HG03025 (cell line): Measurements from ENCODE around the gene FBXO10.

Experiments
- ATAC-seq: cut with Tn5 transposase; IDR thresholded peaks from one replicate; pipeline ENCODE4 v1.9.1; 2021; ENCODE audit warnings: mild to moderate bottlenecking, moderate library complexity; ENCODE audit not compliant: unreplicated experiment, low FRiP score

FBXO10 gene

DNA sequence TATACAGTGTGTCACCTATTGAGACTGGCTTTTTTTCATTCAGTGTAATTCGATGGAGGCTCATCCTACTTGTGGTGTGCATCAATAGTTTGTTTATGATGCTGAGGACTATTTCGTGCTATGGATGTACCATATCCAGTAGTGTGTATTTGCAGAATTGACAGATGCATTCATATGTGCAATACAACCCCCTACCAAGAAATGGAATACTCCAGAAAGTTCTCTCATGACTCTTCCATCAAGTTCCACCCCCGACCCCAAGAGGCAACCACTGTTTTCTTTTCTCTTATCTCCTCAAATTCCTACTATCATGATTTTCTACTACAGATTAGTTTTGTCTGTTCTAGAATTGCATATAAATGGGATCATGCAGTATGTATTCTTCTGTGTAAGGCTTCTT is 21.9 kb downstream of the FBXO10 start:
- ATAC-seq = no peak

DNA sequence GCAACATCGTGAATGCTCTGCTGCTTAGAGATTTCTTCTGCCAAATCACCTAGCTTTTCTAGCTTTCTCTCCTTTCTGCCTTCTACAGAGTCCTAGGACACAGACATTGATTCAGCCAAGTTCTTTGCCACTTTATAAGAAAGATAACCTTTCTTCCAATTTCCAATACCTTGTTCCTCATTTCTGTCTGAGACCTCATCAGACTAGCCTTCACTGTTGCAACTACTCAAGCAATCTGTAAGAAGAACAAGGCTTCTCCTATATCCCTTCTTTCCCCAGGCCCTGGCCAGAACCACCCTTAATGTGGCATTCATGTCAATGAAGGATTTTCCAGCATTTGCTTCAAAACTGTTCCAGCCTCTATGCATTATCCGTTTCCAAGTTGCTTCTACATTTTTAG is 24.3 kb downstream of the FBXO10 start:
- ATAC-seq = no peak

DNA sequence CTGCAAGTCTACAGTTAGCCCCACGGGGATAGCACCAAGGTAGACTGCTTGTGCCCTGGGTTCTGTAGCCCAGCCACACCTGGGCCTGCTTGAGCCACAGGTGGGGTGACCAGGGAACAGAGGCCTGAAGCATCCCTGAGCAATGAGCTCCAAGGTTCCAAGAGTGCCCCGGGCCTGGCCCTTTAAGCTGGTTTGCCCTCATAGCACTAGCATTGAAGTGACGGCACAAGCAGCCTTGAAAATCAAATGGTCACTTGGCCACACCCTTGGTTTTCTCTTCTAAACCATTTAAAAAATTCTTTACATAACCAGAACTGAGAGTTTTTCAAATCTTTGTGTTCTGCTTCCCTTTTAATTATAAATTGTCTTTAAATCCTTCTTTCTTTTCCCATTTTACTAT is 24.7 kb downstream of the FBXO10 start:
- no peak for ATAC-seq

DNA sequence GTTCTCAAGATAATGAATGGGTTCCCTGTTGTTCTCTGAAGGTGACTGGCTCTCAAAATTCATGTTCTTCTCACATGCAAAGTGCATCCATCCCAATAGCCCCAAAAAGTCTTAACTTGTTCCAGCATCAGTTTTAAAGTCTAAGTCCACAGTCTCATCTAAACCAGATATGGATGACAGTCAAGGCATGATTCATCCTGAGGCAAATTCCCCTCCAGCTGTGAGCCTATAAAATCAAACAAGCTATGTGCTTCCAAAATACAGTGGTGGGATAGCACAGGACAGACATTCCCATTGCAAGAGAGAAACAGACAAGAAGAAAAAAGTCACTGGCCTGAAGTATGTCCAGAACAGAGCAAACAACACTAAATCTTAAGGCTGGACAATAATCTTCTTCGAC is 25.4 kb downstream of the FBXO10 start:
- no peak for ATAC-seq

DNA sequence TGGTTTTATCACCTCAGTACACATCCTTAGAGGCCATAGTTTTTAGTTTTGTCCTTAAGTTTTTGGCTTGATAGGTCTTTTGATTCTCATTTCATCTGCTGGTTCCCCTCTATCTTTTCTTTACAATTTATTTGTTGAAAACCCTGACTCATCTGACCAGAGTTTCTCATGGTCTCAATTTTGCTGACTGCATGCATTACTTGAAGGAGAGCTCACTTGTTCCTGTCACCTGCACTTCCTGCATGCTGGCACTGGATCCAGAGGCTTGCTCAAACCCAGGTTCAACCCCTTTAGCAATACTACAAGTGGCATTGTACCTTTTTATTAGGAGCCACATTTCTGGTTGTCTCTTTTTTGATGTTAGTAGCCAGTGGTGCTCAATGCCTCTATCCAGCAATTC is 26.7 kb downstream of the FBXO10 start:
- no peak for ATAC-seq

DNA sequence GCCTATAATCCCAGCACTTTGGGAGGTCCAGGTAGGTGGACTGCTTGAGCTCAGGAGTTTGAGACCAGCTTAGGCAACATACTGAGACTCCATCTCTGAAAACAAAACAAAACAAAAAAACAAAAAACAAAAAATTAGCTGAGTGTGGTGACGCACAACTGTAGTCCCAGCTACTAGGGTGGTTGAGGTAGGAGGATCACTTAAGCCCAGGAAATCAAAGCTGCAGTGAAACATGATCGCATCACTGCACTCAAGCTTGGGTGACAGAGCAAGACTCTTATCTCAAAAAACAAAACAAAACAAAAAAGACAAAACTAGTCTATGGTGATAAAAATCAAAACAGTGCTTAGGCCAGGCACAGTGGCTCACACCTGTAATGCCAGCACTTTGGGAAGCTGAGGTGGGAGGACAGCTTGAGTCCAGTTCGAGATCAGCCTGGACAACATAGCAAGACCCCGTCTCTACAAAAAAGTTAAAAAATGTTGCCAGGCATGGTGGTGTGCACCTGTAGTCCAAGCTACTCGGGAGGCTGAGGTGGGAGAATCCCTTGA is 28.8 kb downstream of the FBXO10 start:
- ATAC-seq = no peak

DNA sequence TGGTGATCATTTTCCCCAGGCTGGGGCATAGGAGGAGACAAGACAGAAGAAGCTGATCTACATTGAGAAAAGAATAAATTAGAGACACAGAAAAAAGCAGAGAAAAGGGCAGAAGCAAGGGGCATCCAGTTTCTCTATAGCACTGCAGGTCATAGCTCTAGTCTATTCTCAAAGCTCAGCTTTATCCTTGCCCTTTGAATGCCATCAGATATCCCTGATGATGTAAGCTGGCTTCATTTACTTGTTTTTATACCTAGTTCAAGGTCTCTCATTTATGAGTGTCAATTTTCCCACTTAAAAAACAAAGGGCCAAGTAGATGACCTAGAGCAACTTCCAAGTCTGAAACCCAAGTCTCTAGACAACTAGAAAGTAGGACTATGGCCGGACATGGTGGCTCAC is 32.7 kb downstream of the FBXO10 start:
- no peak for ATAC-seq

DNA sequence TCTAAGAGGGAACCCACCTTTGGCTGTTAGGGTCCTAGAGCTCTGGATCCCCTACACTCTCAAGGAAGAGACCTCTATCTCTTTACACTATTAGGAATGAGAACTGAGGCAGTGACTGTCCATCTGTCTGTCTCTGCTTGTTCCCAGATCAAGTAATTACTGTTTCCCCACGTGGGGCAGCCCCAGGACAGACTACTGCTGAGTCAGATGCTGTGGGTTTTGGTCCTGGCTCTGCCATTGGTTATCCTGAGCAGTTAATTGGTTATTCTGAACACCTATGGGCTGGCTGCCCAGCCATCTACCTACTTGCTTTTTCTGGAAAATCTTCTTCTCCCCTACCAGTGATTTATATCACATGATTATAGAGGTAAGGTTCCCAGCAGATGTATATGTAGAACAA is 33.3 kb downstream of the FBXO10 start:
- ATAC-seq = no peak

DNA sequence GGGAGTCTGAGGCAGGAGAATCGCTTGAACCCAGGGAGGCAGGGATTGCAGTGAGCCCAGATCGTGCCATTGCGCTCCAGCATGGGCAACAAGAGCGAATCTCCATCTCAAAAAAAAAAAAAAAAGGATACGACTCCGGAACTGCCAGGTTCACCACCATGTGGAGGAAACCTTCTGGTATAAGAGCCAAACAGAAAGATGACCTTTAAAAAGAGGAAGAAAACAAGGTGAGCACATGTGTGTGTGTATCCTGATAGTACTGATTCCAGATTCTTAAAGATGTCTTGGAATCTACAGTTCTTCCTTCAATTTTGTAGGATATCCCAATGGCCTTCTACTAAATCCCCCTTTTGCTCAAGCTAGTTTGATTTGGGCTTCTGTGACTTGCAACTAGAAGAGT is 33.7 kb downstream of the FBXO10 start:
- no peak for ATAC-seq

DNA sequence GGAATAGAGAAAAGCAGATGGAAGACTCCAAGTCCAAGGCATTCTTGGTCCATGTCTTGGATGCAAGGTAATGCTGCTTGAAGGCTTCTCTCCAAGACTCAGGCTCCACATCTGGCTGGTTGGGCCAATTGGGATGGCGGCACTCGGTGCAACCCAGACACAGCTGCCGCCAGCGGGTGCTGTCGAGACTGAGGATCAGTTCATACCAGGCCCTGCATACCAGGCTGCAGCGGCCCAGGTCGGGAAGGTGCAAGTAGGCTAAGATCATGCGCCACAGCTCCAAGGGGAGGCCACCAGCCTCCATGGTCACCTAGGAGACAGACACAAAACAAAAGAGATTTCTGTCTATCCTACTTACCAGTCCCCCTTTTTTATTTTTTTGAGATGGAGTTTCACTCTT is 34.7 kb downstream of the FBXO10 start:
- no peak for ATAC-seq

DNA sequence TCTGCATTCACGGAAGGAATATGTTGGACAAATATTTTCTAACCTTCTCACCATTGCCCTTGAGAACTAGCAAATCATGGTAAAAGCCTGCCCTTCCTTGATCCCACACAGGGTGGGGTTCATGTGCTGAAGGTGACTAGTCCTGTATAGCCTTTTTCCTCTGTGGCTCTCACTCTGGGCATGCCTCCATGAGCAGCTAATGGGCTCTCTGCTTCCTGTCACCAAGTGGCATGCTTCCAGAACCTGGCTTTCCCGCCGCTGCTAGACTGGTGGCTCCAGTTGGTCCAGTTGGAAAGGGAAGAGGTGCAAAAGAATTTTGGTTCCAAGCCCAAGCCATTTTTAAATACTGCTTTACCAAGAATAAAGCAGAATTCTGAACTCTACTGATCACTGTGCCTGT is 35.5 kb downstream of the FBXO10 start:
- no peak for ATAC-seq

DNA sequence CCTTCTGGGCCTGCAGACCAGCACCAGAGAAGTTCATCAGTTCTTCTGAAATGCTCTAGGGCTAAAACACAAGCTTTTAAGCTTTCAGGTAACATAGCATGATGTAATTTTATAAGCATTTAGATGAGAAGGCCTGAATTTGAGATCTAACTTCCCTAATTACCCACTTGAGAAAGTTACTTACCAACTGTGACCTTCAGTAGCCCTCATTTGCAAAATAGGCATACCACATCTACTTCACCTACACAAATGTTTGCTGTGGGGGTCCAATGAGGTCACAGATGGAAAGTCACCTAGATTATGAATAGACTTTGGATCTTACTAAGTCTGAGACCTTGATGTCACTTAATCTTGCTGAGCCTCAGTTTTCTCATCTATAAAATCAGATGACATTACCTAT is 36.5 kb downstream of the FBXO10 start:
- no peak for ATAC-seq

DNA sequence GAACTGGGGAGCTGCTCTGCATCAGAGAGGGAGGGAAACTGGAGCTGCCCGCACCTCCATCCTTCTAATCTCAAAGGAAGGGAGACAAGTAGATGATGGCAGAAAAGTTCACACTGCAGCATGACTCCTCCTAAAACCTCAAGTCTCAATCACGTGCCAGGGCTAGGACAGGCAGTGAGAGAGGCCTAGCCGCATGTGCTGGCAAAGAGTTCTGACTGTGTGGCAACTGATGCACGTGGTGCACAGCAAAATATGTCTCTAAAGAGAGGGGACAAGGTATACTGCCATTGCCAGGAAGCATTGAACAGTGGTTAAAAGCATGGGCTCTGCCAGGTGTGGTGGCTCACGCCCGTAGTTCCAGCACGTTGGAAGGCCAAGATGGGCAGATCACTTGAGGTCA is 38.1 kb downstream of the FBXO10 start:
- no peak for ATAC-seq

DNA sequence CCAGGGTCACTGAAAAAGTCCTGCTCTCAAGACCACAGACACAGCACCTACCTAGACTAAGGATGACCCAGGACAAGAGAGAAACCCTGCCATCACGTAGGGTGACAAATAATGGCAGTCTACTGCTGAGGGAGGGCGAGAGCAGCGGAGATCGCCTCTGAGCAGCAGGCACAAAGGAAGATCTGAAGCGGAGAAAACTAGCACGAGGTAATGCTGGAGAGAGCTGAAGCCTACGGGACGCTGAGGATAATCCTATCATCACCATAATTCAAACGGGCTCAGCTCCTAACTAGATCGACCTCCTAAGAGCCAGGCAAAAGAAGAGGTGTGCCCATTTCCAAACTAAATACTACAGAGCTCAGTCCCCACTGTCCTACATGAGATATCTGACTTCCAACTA is 41.3 kb downstream of the FBXO10 start:
- ATAC-seq = no peak

DNA sequence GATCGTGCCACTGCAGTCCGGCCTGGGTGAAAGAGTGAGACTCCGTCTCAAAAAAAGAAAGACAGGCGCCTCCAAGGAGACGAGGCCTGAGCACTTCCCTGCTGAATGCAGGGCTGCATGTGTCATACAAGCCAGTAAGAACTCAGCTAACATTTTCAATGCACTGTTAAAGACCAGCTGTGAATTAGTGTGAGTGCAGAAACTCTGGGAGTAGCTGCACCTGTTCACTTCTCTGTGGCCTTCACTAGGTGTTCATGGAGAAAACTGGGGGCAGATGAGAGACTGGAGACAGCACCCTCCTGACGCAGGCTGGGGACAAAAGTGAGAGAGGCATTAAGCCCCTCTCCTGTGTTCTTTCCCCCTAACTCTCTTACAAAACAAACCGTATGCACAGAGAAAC is 41.8 kb downstream of the FBXO10 start:
- no peak for ATAC-seq

DNA sequence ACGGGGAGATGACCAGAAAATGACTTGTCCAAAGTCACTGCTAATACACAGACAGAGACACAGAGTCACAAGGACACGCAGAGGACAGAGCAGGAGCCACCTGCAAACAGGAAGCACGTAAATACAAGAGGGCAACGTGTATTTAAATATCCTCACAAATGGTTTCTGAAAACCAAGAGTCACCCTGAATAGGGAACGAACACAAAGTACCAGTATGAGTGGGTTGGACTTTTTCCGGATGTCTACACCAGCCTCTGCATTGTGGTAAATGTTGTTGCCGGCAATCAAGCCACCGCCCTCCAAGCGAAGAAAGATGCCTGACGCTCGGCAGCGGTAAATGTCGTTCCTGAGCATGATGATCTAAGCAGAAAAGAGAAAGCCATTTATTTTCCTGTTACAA is 44.5 kb downstream of the FBXO10 start:
- ATAC-seq = no peak

DNA sequence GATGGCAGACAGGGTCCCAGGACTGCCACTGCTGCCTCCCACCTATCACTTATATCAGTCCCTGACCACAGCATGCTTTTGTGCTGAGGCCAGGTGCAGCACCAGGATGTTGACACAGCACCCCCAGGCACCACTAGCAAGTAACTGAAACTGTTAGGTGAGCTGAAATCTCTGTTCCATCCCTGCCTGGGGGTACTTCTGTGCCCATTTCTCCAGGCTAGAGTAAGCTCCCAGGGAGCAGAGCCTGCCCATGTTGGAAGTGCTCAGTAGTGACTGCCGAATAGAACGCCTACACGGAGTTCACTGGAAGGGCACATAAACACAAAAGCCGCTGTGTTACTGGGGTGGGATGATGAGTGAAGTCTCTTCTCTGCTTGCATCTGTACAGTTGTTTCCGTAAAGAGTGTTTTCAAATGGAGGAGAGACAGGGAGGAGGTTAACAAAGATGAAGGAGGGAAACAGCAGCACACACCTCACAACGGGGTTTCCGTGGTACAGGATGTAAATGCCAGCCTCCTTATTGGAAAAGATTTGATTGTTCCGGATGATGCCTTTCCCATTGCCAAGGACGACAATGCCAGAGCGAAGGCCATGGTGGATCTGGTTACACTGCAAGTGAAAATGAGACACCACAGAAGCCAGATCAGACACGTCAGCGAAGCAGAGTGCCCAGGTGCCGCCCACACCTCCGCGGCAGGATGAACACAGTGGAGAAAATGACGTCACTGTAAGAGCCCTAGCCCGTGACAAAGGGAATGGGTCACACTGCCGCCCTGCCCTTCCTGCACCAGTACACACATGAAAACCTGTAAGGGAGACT is 47.3 kb downstream of the FBXO10 start:
- no peak for ATAC-seq

DNA sequence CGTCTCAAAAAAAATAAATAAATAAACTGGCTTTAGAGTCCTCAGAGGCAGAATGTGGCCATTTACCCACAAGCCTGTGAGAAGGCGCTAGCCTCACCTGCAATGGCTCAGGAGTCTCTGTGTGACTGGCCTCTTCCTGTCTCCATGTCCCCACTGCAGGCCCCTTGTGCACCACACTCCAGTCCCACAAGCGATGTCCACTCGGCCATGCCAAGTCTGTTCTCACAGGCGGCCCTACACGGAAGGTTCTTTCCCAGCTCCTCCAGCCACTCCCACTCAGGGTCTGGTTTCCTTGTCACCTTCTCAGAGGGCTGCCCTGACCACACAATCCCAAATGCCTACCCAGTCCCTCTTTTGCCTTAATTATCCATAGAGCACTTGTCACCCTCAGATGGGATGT is 52.3 kb downstream of the FBXO10 start:
- no peak for ATAC-seq

DNA sequence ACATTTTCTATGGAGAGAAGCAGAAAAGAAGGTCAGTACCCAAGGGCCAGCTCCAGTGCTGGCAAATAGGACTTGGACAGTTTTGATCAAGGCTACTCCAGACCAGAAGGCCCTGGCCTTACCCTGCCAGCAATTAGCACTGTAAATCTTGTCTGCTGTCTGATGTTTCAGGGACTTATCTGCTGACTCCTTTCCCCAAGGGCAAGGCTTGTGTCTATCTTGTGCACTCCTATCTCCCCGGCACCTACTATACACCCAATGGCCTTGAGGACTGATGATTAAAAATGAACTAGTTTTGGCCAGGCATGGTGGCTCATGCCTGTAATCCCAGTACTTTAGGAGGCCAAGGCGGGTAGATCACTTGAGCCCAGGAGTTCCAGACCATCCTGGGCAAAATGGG is 53.2 kb downstream of the FBXO10 start:
- ATAC-seq = no peak

DNA sequence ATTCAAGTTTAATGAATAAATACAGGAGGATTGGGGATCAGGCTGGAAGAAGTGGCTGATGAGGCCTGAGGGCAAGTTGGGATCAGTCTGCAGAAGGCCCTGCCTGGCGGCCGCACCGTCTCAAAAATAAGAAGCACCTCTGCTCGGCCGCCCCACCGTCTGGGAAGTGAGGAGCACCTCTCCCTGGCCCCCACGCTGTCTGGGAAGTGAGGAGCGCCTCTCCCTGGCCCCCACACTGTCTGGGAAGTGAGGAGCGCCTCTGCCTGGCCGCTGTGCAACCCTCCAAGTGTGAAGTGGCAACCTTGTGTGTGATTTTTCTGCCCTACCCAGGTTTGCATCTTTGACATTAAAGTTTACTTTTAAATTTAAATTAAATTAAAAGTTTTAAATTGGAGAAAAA is 55.1 kb downstream of the FBXO10 start:
- ATAC-seq = no peak

DNA sequence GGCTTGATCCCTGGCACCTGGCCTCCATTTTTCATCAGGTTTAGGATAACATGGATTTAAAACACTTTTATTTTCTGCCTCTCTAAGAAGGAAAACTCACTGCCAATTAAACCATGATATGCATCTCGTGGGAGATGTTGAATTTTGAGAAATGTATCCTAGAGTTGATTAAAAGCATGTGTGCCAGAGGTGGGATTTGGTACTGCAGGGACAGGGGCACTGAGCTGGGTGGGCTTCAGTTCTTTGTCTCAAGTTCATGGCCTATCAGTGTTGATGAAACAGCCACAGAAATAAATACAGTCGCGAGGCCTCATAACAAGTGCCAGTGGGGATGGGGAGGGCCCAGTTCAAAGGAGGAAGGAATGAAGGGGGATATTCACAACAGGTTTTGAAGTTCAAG is 55.5 kb downstream of the FBXO10 start:
- no peak for ATAC-seq

DNA sequence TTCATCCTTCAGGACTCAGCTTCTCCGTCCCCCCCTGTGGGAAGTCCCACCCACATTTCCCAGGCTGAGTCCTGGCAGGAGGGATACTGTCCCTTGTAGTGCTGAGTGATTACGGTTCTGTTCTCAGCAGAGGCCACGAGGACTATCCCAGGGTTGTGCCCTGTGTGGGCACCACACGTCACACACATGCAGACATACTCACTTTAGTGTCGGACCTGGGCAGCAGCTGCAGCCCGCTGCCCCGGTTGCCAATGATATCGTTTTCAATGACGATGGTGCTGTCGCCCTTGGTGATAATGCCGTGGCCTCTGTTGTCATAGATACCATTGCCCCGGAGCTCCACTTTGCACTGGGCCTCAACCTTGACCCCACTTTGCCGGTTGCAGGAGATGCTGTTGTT is 58.3 kb downstream of the FBXO10 start:
- ATAC-seq = no peak
